IMR-90 (cell line): ENCODE results near the gene C3orf52. TPM values are rescaled to one million over a fixed set of nuclear protein-coding genes. Genes with fewer than 3 reads are reported as not detected.

Experiments
- ATAC-seq: fragments of 200-7000 bp; cut with Tn5 transposase; 2 replicates; pipeline ENCODE4 v1.9.1; 2020; ENCODE audit warnings: low read depth, mild to moderate bottlenecking, moderate library complexity
- BruUV-seq: library from RNA; stranded (reverse); fragments of 400-500 nt; replicated peaks from 2 replicates; lab custom pipeline; 2021; lab: Mats Ljungman, UMichigan
- CTCF ChIA-PET: fragments of 300-600 bp; formaldehyde crosslinking; extraction: SDS; loops from one replicate; lab custom pipeline; 2021; ENCODE audit warnings: antibody characterized with exemption; lab: Yijun Ruan, JAX
- POLR2A ChIA-PET: fragments of 300-600 bp; sonication (Branson Sonifier 250); formaldehyde crosslinking; loops from one replicate; lab custom pipeline; 2022; ENCODE audit warnings: antibody characterized with exemption; ENCODE audit not compliant: unreplicated experiment; lab: Charles Lee
- DNase-seq: peaks from one replicate; pipeline ENCODE4 v3.0.0; 2013
- H2AFZ ChIP-seq: replicated peaks from 2 replicates; pipeline ENCODE3; 2013; ENCODE audit warnings: low read length, mild to moderate bottlenecking; ENCODE audit not compliant: poor library complexity
- H2AK5ac ChIP-seq: 2 replicates; pipeline ENCODE4 v1.6.1; 2013; ENCODE audit warnings: low read depth, low read length, inconsistent platforms
- H2AK9ac ChIP-seq: replicated peaks from 2 replicates; pipeline ENCODE3; 2013; ENCODE audit warnings: mild to moderate bottlenecking, low read depth, low read length, moderate library complexity; ENCODE audit not compliant: poor library complexity
- H2BK120ac ChIP-seq: 2 replicates; pipeline ENCODE4 v1.6.1; 2013; ENCODE audit warnings: low read depth, low read length, inconsistent platforms
- H2BK15ac ChIP-seq: 3 replicates; pipeline ENCODE4 v1.6.1; 2013; ENCODE audit warnings: low read depth, low read length, inconsistent platforms
- H2BK20ac ChIP-seq: 2 replicates; pipeline ENCODE4 v1.6.1; 2013; ENCODE audit warnings: low read depth, mild to moderate bottlenecking, inconsistent platforms, low read length, moderate library complexity
- H2BK5ac ChIP-seq: 2 replicates; pipeline ENCODE4 v1.6.1; 2013; ENCODE audit warnings: mild to moderate bottlenecking, low read depth, low read length, inconsistent platforms; ENCODE audit not compliant: poor library complexity, severe bottlenecking
- H3K14ac ChIP-seq: replicated peaks from 2 replicates; pipeline ENCODE4 v1.6.1; 2013; ENCODE audit warnings: low read depth, low read length, inconsistent platforms
- H3K18ac ChIP-seq: 2 replicates; pipeline ENCODE4 v1.6.1; 2013; ENCODE audit warnings: low read depth, low read length, control low read depth
- H3K23ac ChIP-seq: 2 replicates; pipeline ENCODE4 v1.6.1; 2013; ENCODE audit warnings: low read depth, low read length, inconsistent platforms
- H3K27ac ChIP-seq: 2 replicates; pipeline ENCODE4 v1.5.1; 2013; ENCODE audit warnings: mild to moderate bottlenecking, control low read depth, low read length; ENCODE audit not compliant: insufficient read depth
- H3K27me3 ChIP-seq: 2 replicates; pipeline ENCODE4 v1.6.1; 2013; ENCODE audit warnings: low read length; ENCODE audit not compliant: control insufficient read depth, insufficient read depth
- H3K36me3 ChIP-seq: 2 replicates; pipeline ENCODE4 v1.6.1; 2013; ENCODE audit warnings: low read length, mixed read lengths; ENCODE audit not compliant: control insufficient read depth, insufficient read depth
- H3K4ac ChIP-seq: 2 replicates; pipeline ENCODE4 v1.6.1; 2013; ENCODE audit warnings: low read depth, low read length, inconsistent platforms
- H3K4me1 ChIP-seq: 2 replicates; pipeline ENCODE4 v1.6.1; 2013; ENCODE audit warnings: low read length, mixed read lengths; ENCODE audit not compliant: control insufficient read depth, insufficient read depth
- H3K4me2 ChIP-seq: 2 replicates; pipeline ENCODE4 v1.6.1; 2013; ENCODE audit warnings: low read depth, mild to moderate bottlenecking, control low read depth, low read length, moderate library complexity
- H3K4me3 ChIP-seq: 2 replicates; pipeline ENCODE4 v1.5.1; 2013; ENCODE audit warnings: low read depth, mild to moderate bottlenecking, control low read depth, low read length, moderate library complexity; ENCODE audit not compliant: insufficient read depth
- H3K56ac ChIP-seq: 2 replicates; pipeline ENCODE4 v1.6.1; 2013; ENCODE audit warnings: low read length, inconsistent platforms; ENCODE audit not compliant: insufficient read depth; ENCODE audit errors: extremely low read depth
- H3K79me1 ChIP-seq, 2 experiments: 2 replicates each; pipeline ENCODE4 v1.6.1; 2013; ENCODE audit warnings: low read length in 2 of 2, inconsistent platforms in 1 of 2, low read depth in 1 of 2
- H3K9ac ChIP-seq: 2 replicates; pipeline ENCODE4 v1.6.1; 2013; ENCODE audit warnings: low read depth, low read length, control low read depth
- H3K9me1 ChIP-seq: 2 replicates; pipeline ENCODE4 v1.6.1; 2013; ENCODE audit warnings: low read length, inconsistent platforms; ENCODE audit not compliant: insufficient read depth
- H3K9me3 ChIP-seq: 2 replicates; pipeline ENCODE4 v1.6.1; 2013; ENCODE audit warnings: low read length; ENCODE audit not compliant: control insufficient read depth, insufficient read depth
- H4K20me1 ChIP-seq: 2 replicates; pipeline ENCODE4 v1.6.1; 2013; ENCODE audit warnings: low read length, inconsistent platforms; ENCODE audit not compliant: insufficient read depth
- H4K5ac ChIP-seq: 2 replicates; pipeline ENCODE4 v1.6.1; 2013; ENCODE audit warnings: mild to moderate bottlenecking, low read depth, low read length, control low read depth
- H4K8ac ChIP-seq, 2 experiments: 2 replicates each; pipeline ENCODE4 v1.6.1; 2013; ENCODE audit warnings: low read depth in 2 of 2, low read length in 2 of 2, control low read depth in 1 of 2, inconsistent platforms in 1 of 2
- H4K91ac ChIP-seq: 2 replicates; pipeline ENCODE4 v1.6.1; 2013; ENCODE audit warnings: low read depth, low read length, inconsistent platforms; ENCODE audit not compliant: insufficient read depth
- BHLHE40 ChIP-seq: fragments of 150-350 bp; IDR thresholded peaks from 2 replicates; pipeline ENCODE4 v1.6.1; 2016; ENCODE audit warnings: mild to moderate bottlenecking, low read depth, low read length
- CEBPB ChIP-seq: IDR thresholded peaks from 2 replicates; pipeline ENCODE4 v1.6.1; 2012; ENCODE audit warnings: low read depth, low read length, improper control_type of control experiment
- CHD1 ChIP-seq: IDR thresholded peaks from 2 replicates; pipeline ENCODE4 v1.6.1; 2012; ENCODE audit warnings: low read depth, low read length, improper control_type of control experiment
- ELK1 ChIP-seq: fragments of 150-350 bp; IDR thresholded peaks from 2 replicates; pipeline ENCODE4 v1.6.1; 2016; ENCODE audit warnings: low read depth, mild to moderate bottlenecking, low read length, moderate library complexity, borderline replicate concordance
- FOS ChIP-seq: fragments of 150-350 bp; IDR thresholded peaks from 2 replicates; pipeline ENCODE4 v1.6.1; 2016; ENCODE audit warnings: low read depth, low read length
- MAFK ChIP-seq: IDR thresholded peaks from 2 replicates; pipeline ENCODE4 v1.6.1; 2012; ENCODE audit warnings: low read depth, low read length, improper control_type of control experiment
- MAZ ChIP-seq: IDR thresholded peaks from 2 replicates; pipeline ENCODE4 v1.6.1; 2012; ENCODE audit warnings: low read depth, mild to moderate bottlenecking, low read length, improper control_type of control experiment, moderate library complexity, borderline replicate concordance
- MXI1 ChIP-seq: IDR thresholded peaks from 2 replicates; pipeline ENCODE4 v1.6.1; 2012; ENCODE audit warnings: low read depth, mild to moderate bottlenecking, low read length, moderate library complexity, borderline replicate concordance
- NFE2L2 ChIP-seq: fragments of 150-350 bp; IDR thresholded peaks from 2 replicates; pipeline ENCODE4 v1.6.1; 2016; ENCODE audit warnings: low read depth, mild to moderate bottlenecking, low read length
- POLR2A ChIP-seq: IDR thresholded peaks from 2 replicates; pipeline ENCODE4 v1.6.1; 2012; ENCODE audit warnings: mild to moderate bottlenecking, low read depth, low read length
- RAD21 ChIP-seq: IDR thresholded peaks from 2 replicates; pipeline ENCODE4 v1.6.1; 2012; ENCODE audit warnings: low read length, improper control_type of control experiment
- RCOR1 ChIP-seq: IDR thresholded peaks from 2 replicates; pipeline ENCODE4 v1.6.1; 2012; ENCODE audit warnings: mild to moderate bottlenecking, low read length, improper control_type of control experiment; ENCODE audit not compliant: insufficient replicate concordance
- RFX5 ChIP-seq: IDR thresholded peaks from 2 replicates; pipeline ENCODE4 v1.8.0; 2012; ENCODE audit warnings: low read depth, mild to moderate bottlenecking, low read length, moderate library complexity
- SMC3 ChIP-seq: fragments of 150-350 bp; IDR thresholded peaks from 2 replicates; pipeline ENCODE4 v1.6.1; 2016; ENCODE audit warnings: low read depth, mild to moderate bottlenecking, antibody characterized with exemption, low read length, moderate library complexity
- USF2 ChIP-seq: fragments of 150-350 bp; IDR thresholded peaks from 2 replicates; pipeline ENCODE4 v1.6.1; 2017; ENCODE audit warnings: mild to moderate bottlenecking, antibody characterized with exemption, low read length, low read depth
- whole genome bisulfite sequencing, 2 experiments: methylation state at CpG; one replicate each; pipeline versions ENCODE4 v1.1.5 to v1.1.7; 2013; ENCODE audit warnings: missing lambda C conversion rate in 2 of 2; ENCODE audit not compliant: insufficient read length in 1 of 2; ENCODE audit errors: extremely low coverage in 2 of 2; 5-methylcytosine and 5-hydroxymethylcytosine counted together
- dilution Hi-C: fragments of 300-500 bp; cut with HindIII; formaldehyde crosslinking; loops from one replicate; pipeline ENCODE4 v1.14.3; 2018; ENCODE audit warnings: low sequenced_read_pairs; ENCODE audit not compliant: unreplicated experiment
- in situ Hi-C: fragments of 300-500 bp; cut with MboI; formaldehyde crosslinking; loops from 3 replicates; pipeline ENCODE4 v1.14.3; 2019; ENCODE audit warnings: low sequenced_read_pairs, inconsistent platforms, mixed read lengths
- intact Hi-C: fragments of 100-400 bp; cut with micrococcal nuclease; formaldehyde crosslinking; loops from 2 replicates; pipeline ENCODE4 v1.10.0; 2022
- polyA plus RNA-seq, 3 experiments: library from polyadenylated mRNA; depleted of rRNA; stranded (reverse); fragments of >200 nt; gene quantifications; 2 replicates each; pipeline ENCODE4 v1.2.3, GENCODE V29; 2012; ENCODE audit warnings: low replicate concordance in 1 of 3
- total RNA-seq: library from RNA; depleted of rRNA; stranded (reverse); fragments of >200 nt; gene quantifications from 2 replicates; pipeline ENCODE4 v1.2.3, GENCODE V29; 2012
- TF ChIP-seq, protein P1 (sequence below): conservative IDR thresholded peaks from 2 replicates; pipeline ENCODE4 v1.5.1; 2012; ENCODE audit warnings: mild to moderate bottlenecking, low read depth, low read length, improper control_type of control experiment

Gene C3orf52
- total and polyA plus RNA-seq, 2 of the 4 experiments (the other 2 are of a cell fraction), result 7.5 to 12.5 TPM

DNA sequence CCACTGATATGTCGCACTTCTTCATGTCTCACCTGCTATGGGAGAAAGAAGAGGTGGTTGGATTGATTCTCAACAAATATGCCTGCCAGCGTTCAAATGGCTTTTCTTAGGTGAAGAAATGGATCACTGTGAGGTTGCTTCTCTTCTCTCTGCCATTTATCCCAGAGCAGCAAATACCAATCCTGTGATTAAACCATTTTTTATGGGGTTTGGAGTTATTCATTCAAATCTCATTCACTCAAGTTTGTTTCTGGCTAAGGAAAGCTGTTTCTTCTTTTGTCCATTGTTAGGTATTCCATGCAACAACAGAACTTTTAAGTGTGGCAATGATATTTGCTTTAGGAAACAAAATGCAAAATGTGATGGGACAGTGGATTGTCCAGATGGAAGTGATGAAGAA, 12.2 kb upstream of the C3orf52 start:
- H3K36me3 ChIP-seq, result no peaks in the 10 kb centered on the region
- peak overlapping the region; percentile 0 for H2BK120ac ChIP-seq
- BruUV-seq, result no TSS peak
- no peak overlapping the region for H3K9ac ChIP-seq
- no peak for ATAC-seq
- no peak overlapping the region for H3K56ac ChIP-seq
- H3K4me1 ChIP-seq, result peaks cover 10% of the 10 kb centered on the region
- H3K9me1 ChIP-seq, result peaks cover 6% of the 10 kb centered on the region
- H4K91ac ChIP-seq, result no peak overlapping the region
- H2AK5ac ChIP-seq, result 0 out of 2 replicates have a peak overlapping the region, but pooled peaks have one; percentile 57
- no peaks in the 10 kb centered on the region for H3K79me1 ChIP-seq
- dilution Hi-C loops (no loop called here), intact Hi-C loops (no loop called here), in situ Hi-C loops (no loop called here)
- peaks cover 1% of the 10 kb centered on the region; the same call in 1 of the 2 replicates for H3K27me3 ChIP-seq
- no peak overlapping the region for H3K23ac ChIP-seq
- H2BK15ac ChIP-seq, result peak overlapping the region; percentile 78; the same call in 1 of the 3 replicates
- H3K9me3 ChIP-seq, result no peaks in the 10 kb centered on the region
- no peak overlapping the region for H3K27ac ChIP-seq
- 0 out of 4 replicates have a peak overlapping the region, but pooled peaks of 1 of the 2 experiments have one; percentile 27 for H4K8ac ChIP-seq
- DNase-seq, result peak; percentile 41
- H4K5ac ChIP-seq, result no peak overlapping the region
- CTCF ChIA-PET, result no interaction called here
- H2BK20ac ChIP-seq, result peak overlapping the region; percentile 74; the same call in 1 of the 2 replicates
- no peak overlapping the region for H2AK9ac ChIP-seq
- peak overlapping the region; percentile 27 for H2BK5ac ChIP-seq
- WGBS, 2 experiments, result no CpG with 5 or more reads among the region's 2 CpGs
- POLR2A ChIA-PET, result no interaction called here
- no peak overlapping the region for H2AFZ ChIP-seq
- peak overlapping the region; percentile 70; the same call in 1 of the 2 replicates for H3K18ac ChIP-seq
- H3K4me2 ChIP-seq, result peak overlapping the region; percentile 46; the same call in 1 of the 2 replicates
- no peak overlapping the region; the same call in 1 of the 2 replicates for H3K14ac ChIP-seq
- H3K4ac ChIP-seq, result no peak overlapping the region
- TF ChIP-seq USF2, result no peak
- no peak for TF ChIP-seq ELK1
- TF ChIP-seq BHLHE40, result no peak
- no peak for TF ChIP-seq POLR2A
- TF ChIP-seq RAD21, result no peak
- TF ChIP-seq NFE2L2, result no peak
- TF ChIP-seq MAFK, result no peak
- no peak for TF ChIP-seq FOS
- TF ChIP-seq, protein P1, sequence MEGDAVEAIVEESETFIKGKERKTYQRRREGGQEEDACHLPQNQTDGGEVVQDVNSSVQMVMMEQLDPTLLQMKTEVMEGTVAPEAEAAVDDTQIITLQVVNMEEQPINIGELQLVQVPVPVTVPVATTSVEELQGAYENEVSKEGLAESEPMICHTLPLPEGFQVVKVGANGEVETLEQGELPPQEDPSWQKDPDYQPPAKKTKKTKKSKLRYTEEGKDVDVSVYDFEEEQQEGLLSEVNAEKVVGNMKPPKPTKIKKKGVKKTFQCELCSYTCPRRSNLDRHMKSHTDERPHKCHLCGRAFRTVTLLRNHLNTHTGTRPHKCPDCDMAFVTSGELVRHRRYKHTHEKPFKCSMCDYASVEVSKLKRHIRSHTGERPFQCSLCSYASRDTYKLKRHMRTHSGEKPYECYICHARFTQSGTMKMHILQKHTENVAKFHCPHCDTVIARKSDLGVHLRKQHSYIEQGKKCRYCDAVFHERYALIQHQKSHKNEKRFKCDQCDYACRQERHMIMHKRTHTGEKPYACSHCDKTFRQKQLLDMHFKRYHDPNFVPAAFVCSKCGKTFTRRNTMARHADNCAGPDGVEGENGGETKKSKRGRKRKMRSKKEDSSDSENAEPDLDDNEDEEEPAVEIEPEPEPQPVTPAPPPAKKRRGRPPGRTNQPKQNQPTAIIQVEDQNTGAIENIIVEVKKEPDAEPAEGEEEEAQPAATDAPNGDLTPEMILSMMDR, result no peak
- no peak for TF ChIP-seq CEBPB
- TF ChIP-seq SMC3, result no peak
- no peak for TF ChIP-seq RCOR1
- no peak for TF ChIP-seq RFX5
- TF ChIP-seq CHD1, result no peak
- TF ChIP-seq MAZ, result no peak
- TF ChIP-seq MXI1, result no peak
- H4K20me1 ChIP-seq, result no peaks in the 10 kb centered on the region
- no peak overlapping the region for H3K4me3 ChIP-seq
